ENCODE results near the gene PRM2. TPM values are rescaled to one million over a fixed set of nuclear protein-coding genes. Genes with fewer than 3 reads are reported as not detected.

The PRM2 gene
- total and polyA plus RNA-seq, 2 donors (not counting 3 experiments of a cell fraction or from before 2014, with no cell fraction given) = not detected

- Histone ChIP-seq H3K9me3 (replicated peaks; ENCODE audit: control insufficient read depth, insufficient read depth, low read length) (no peaks in the 10 kb centered on the region), H4K20me1 (replicated peaks; ENCODE audit: control insufficient read depth, extremely low read depth, insufficient read depth, low read length) (no peaks in the 10 kb centered on the region), H3K4me3 (replicated peaks in 1 of 3; ENCODE audit: insufficient read depth in 1 of 3, low read depth in 1 of 3, low read length in 3 of 3) (no peak overlapping the region), H3K9ac (replicated peaks; ENCODE audit: extremely low read depth, insufficient read depth, low read length) (no peak overlapping the region), H3K9me1 (replicated peaks; ENCODE audit: control insufficient read depth, extremely low read depth, insufficient read depth, low read length) (no peaks in the 10 kb centered on the region), H3K4me1 (ENCODE audit: control insufficient read depth, extremely low read depth, insufficient read depth, low read length) (no peaks in the 10 kb centered on the region), H2AFZ (ENCODE audit: low read depth, low read length) (peak overlapping the region; percentile 85), H3K27me3 (ENCODE audit: control insufficient read depth in 2 of 2, insufficient read depth in 2 of 2, low read length in 2 of 2) (no peaks in the 10 kb centered on the region), H3K4me2 (ENCODE audit: insufficient read depth, low read length) (no peak overlapping the region), H3K36me3 (ENCODE audit: control insufficient read depth in 2 of 2, extremely low read depth in 1 of 2, insufficient read depth in 2 of 2, low read length in 2 of 2) (no peaks in the 10 kb centered on the region), H3K79me2 (ENCODE audit: control insufficient read depth, insufficient read depth, low read length) (no peaks in the 10 kb centered on the region), H3K27ac (ENCODE audit: insufficient read depth, low read depth, low read length) (no peak overlapping the region)
- ChIA-PET CTCF (no interaction called here), POLR2A (no interaction called here)
- intact Hi-C loops (cut with micrococcal nuclease) = no loop called here
- TF ChIP-seq, protein P1, sequence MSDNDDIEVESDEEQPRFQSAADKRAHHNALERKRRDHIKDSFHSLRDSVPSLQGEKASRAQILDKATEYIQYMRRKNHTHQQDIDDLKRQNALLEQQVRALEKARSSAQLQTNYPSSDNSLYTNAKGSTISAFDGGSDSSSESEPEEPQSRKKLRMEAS (IDR thresholded peaks at IDR 0.05; ENCODE audit: insufficient read depth, insufficient read length) = no peak
- TF ChIP-seq POLR2AphosphoS5 (IDR thresholded peaks at IDR 0.05; ENCODE audit: insufficient read depth, low read depth, low read length) = no peak
- no peak for TF ChIP-seq JUN (IDR thresholded peaks at IDR 0.05; ENCODE audit: borderline replicate concordance, insufficient read depth, insufficient read length, low read depth)
- TF ChIP-seq, protein P2, sequence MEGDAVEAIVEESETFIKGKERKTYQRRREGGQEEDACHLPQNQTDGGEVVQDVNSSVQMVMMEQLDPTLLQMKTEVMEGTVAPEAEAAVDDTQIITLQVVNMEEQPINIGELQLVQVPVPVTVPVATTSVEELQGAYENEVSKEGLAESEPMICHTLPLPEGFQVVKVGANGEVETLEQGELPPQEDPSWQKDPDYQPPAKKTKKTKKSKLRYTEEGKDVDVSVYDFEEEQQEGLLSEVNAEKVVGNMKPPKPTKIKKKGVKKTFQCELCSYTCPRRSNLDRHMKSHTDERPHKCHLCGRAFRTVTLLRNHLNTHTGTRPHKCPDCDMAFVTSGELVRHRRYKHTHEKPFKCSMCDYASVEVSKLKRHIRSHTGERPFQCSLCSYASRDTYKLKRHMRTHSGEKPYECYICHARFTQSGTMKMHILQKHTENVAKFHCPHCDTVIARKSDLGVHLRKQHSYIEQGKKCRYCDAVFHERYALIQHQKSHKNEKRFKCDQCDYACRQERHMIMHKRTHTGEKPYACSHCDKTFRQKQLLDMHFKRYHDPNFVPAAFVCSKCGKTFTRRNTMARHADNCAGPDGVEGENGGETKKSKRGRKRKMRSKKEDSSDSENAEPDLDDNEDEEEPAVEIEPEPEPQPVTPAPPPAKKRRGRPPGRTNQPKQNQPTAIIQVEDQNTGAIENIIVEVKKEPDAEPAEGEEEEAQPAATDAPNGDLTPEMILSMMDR (IDR thresholded peaks at IDR 0.05; ENCODE audit: extremely low read depth in 1 of 2, insufficient read depth in 1 of 2, low read depth in 1 of 2, low read length in 2 of 2) = no peak
- TF ChIP-seq EZH2 (IDR thresholded peaks at IDR 0.05; ENCODE audit: borderline replicate concordance, low read depth, low read length, severe bottlenecking) = no peak
- TF ChIP-seq POLR2A (IDR thresholded peaks at IDR 0.05; ENCODE audit: low read depth, low read length) = no peak
- no peak for TF ChIP-seq GATA2 (IDR thresholded peaks at IDR 0.05; ENCODE audit: insufficient read depth, insufficient read length, low read depth, low read length)
- no peak for TF ChIP-seq MYC (IDR thresholded peaks at IDR 0.05; ENCODE audit: low read depth, low read length)
- TF ChIP-seq FOS (IDR thresholded peaks at IDR 0.05; ENCODE audit: borderline replicate concordance, insufficient read depth, low read length) = no peak
- dilution Hi-C loops (cut with MboI; ENCODE audit: extremely low pct_ligation_motif_present, low sequenced_read_pairs) = no loop called here
- BruUV-seq (replicated peaks) = no TSS peak
- no peak for DNase-seq (ENCODE audit: low read depth, low spot score)
- no peak for FAIRE-seq
Measured at GRCh38 chr16:11232852-11233726, 43.2 kb downstream of the PRM2 start.

Data from endothelial cell of umbilical vein (primary cell).